Upper lobe of left lung (tissue), 4 donors: Measurements from ENCODE around the gene CMTM7.

Source experiments
- POLR2A ChIP-seq, 4 donors: fragments of 450-650 bp; IDR thresholded peaks; one replicate each; pipeline ENCODE4 v1.5.1; 2016 to 2017; ENCODE audit warnings: antibody characterized with exemption in 4 of 4, mild to moderate bottlenecking in 2 of 4
- POLR2AphosphoS5 ChIP-seq, 2 donors: sonication (generic); formaldehyde crosslinking; IDR thresholded peaks; one replicate each; pipeline ENCODE4 v1.5.1; 2017; ENCODE audit warnings: antibody characterized with exemption in 2 of 2
- TF ChIP-seq, protein P1 (sequence below), 6 experiments: fragments of 450-650 bp in 4 of 6; fragments of 200-600 bp in 2 of 6; sonication (generic) in 2 of 6; IDR thresholded peaks; one replicate each; pipeline ENCODE4 v1.5.1; 2016 to 2019; ENCODE audit warnings: antibody characterized with exemption in 6 of 6

- TF ChIP-seq POLR2A (IDR thresholded peaks at IDR 0.05), result peak in 1 of 4 donors; percentile 24
- TF ChIP-seq, protein P1, sequence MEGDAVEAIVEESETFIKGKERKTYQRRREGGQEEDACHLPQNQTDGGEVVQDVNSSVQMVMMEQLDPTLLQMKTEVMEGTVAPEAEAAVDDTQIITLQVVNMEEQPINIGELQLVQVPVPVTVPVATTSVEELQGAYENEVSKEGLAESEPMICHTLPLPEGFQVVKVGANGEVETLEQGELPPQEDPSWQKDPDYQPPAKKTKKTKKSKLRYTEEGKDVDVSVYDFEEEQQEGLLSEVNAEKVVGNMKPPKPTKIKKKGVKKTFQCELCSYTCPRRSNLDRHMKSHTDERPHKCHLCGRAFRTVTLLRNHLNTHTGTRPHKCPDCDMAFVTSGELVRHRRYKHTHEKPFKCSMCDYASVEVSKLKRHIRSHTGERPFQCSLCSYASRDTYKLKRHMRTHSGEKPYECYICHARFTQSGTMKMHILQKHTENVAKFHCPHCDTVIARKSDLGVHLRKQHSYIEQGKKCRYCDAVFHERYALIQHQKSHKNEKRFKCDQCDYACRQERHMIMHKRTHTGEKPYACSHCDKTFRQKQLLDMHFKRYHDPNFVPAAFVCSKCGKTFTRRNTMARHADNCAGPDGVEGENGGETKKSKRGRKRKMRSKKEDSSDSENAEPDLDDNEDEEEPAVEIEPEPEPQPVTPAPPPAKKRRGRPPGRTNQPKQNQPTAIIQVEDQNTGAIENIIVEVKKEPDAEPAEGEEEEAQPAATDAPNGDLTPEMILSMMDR (IDR thresholded peaks at IDR 0.05), result no peak
- peak; percentile 89 for TF ChIP-seq POLR2AphosphoS5 (IDR thresholded peaks at IDR 0.05)
These were observed 30.6 kb downstream of the CMTM7 start for GRCh38 chr3:32421991-32422859.
